ENCODE measurements around the gene OR8B4.

GRCh38 chr11:124454552-124454951 is 29.9 kb upstream of the OR8B4 start:
- TF ChIP-seq CTCF (IDR thresholded peaks at IDR 0.05): no peak
- TF ChIP-seq POLR2A (IDR thresholded peaks at IDR 0.05): no peak

Measured in thyroid gland (tissue), 4 donors.